Neural progenitor cell (in vitro differentiated cells): ENCODE results near the gene MAP4K5. TPM values are rescaled to one million over a fixed set of nuclear protein-coding genes. Genes with fewer than 3 reads are reported as not detected.

Source experiments
- DNase-seq: peaks from one replicate; pipeline ENCODE4 v3.0.0-alpha.2; 2016; ENCODE audit warnings: low spot score
- H2AFZ ChIP-seq: fragments of 200-600 bp; sonication (generic); replicated peaks from 2 replicates; pipeline ENCODE4 v1.6.1; 2016; ENCODE audit warnings: antibody characterized with exemption
- H3F3A ChIP-seq: fragments of 200-600 bp; sonication (generic); 2 replicates; pipeline ENCODE4 v1.6.1; 2016; ENCODE audit warnings: antibody characterized with exemption, low read depth
- H3K27ac ChIP-seq: fragments of 200-600 bp; sonication (generic); 2 replicates; pipeline ENCODE4 v1.5.1; 2016; ENCODE audit warnings: mild to moderate bottlenecking
- H3K27me3 ChIP-seq: fragments of 200-600 bp; sonication (generic); 2 replicates; pipeline ENCODE4 v1.6.1; 2016; ENCODE audit warnings: mild to moderate bottlenecking, moderate library complexity
- H3K36me3 ChIP-seq: fragments of 200-600 bp; sonication (generic); 2 replicates; pipeline ENCODE4 v1.5.1; 2016
- H3K4me1 ChIP-seq: fragments of 200-600 bp; sonication (generic); 2 replicates; pipeline ENCODE4 v1.6.1; 2016; ENCODE audit warnings: mixed run types
- H3K4me2 ChIP-seq: fragments of 200-600 bp; sonication (generic); 2 replicates; pipeline ENCODE4 v1.6.1; 2016
- H3K4me3 ChIP-seq: fragments of 200-600 bp; sonication (generic); 2 replicates; pipeline ENCODE4 v1.5.1; 2016
- H3K79me2 ChIP-seq: fragments of 200-600 bp; sonication (generic); 2 replicates; pipeline ENCODE4 v1.6.1; 2016; ENCODE audit warnings: low read depth
- H3K9ac ChIP-seq: fragments of 200-600 bp; sonication (generic); 2 replicates; pipeline ENCODE4 v1.6.1; 2016
- H3K9me3 ChIP-seq: fragments of 200-600 bp; sonication (generic); 2 replicates; pipeline ENCODE4 v1.5.1; 2016; ENCODE audit warnings: low read depth
- H4K20me1 ChIP-seq: fragments of 200-600 bp; sonication (generic); 2 replicates; pipeline ENCODE4 v1.6.1; 2016; ENCODE audit warnings: low read depth
- H3K27ac Mint-ChIP-seq: 3 replicates; pipeline ENCODE4 v1.8.0; 2021; ENCODE audit warnings: mixed read lengths
- H3K27me3 Mint-ChIP-seq: 2 replicates; pipeline ENCODE4 v1.8.0; 2022; ENCODE audit warnings: low read depth, mild to moderate bottlenecking, inconsistent platforms, moderate library complexity, mixed read lengths; ENCODE audit not compliant: insufficient read depth
- H3K36me3 Mint-ChIP-seq: 3 replicates; pipeline ENCODE4 v1.8.0; 2021; ENCODE audit warnings: mixed read lengths
- H3K4me1 Mint-ChIP-seq: 3 replicates; pipeline ENCODE4 v1.8.0; 2021; ENCODE audit warnings: mixed read lengths
- H3K4me3 Mint-ChIP-seq: 3 replicates; pipeline ENCODE4 v1.8.0; 2021; ENCODE audit warnings: mild to moderate bottlenecking, moderate library complexity, mixed read lengths
- H3K9me3 Mint-ChIP-seq: 3 replicates; pipeline ENCODE4 v1.8.0; 2020; ENCODE audit warnings: mixed read lengths
- EZH2 ChIP-seq: fragments of 200-600 bp; sonication (generic); IDR thresholded peaks from 2 replicates; pipeline ENCODE4 v1.6.1; 2017; ENCODE audit warnings: antibody characterized with exemption, mild to moderate bottlenecking, moderate library complexity
- EZH2phosphoT487 ChIP-seq: fragments of 200-600 bp; sonication (generic); IDR thresholded peaks from 2 replicates; pipeline ENCODE4 v1.6.1; 2017; ENCODE audit warnings: antibody characterized with exemption
- total RNA-seq: library from RNA; depleted of rRNA; stranded (reverse); fragments of >200 nt; gene quantifications from 2 replicates; pipeline ENCODE4 v1.2.3, GENCODE V29; 2015; ENCODE audit warnings: low replicate concordance
- TF ChIP-seq, protein P1 (sequence below): fragments of 200-600 bp; sonication (generic); IDR thresholded peaks from 2 replicates; pipeline ENCODE4 v1.5.1; 2017; ENCODE audit warnings: antibody characterized with exemption, mild to moderate bottlenecking

MAP4K5 gene
- total RNA-seq, 1 donor from 2014 or later, result 114 TPM

DNA sequence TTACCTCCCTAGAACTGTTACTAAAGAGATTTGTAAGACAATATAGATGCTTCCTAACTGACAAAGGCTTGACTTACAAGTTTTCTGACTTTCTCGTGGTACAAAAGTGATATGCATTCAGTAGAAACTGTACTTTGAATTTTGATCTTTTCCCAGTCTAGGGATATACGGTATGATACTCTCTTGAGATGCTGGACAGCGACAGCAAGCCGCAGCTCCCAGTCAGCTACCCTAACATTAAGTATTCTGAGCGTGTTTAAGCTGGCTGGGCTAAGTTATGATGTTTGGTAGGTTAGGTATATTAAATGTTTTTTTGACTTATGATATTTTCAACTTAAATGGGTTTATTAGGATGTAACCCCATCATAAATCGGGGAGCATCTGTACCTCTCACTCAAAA lies 80.5 kb downstream of the MAP4K5 start:
- TF ChIP-seq, protein P1, sequence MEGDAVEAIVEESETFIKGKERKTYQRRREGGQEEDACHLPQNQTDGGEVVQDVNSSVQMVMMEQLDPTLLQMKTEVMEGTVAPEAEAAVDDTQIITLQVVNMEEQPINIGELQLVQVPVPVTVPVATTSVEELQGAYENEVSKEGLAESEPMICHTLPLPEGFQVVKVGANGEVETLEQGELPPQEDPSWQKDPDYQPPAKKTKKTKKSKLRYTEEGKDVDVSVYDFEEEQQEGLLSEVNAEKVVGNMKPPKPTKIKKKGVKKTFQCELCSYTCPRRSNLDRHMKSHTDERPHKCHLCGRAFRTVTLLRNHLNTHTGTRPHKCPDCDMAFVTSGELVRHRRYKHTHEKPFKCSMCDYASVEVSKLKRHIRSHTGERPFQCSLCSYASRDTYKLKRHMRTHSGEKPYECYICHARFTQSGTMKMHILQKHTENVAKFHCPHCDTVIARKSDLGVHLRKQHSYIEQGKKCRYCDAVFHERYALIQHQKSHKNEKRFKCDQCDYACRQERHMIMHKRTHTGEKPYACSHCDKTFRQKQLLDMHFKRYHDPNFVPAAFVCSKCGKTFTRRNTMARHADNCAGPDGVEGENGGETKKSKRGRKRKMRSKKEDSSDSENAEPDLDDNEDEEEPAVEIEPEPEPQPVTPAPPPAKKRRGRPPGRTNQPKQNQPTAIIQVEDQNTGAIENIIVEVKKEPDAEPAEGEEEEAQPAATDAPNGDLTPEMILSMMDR, result no peak
- TF ChIP-seq EZH2phosphoT487 (no peak), EZH2 (no peak)
- no peak for DNase-seq
- Histone ChIP-seq H3K79me2 (no peaks in the 10 kb centered on the region), H3K4me1 (no peaks in the 10 kb centered on the region), H3K36me3 (peaks cover 66% of the 10 kb centered on the region), H3K27ac (no peak overlapping the region), H3K9ac (no peak overlapping the region), H3K27me3 (no peaks in the 10 kb centered on the region), H3F3A (no peaks in the 10 kb centered on the region), H4K20me1 (no peaks in the 10 kb centered on the region), H3K4me2 (no peak overlapping the region), H2AFZ (no peak overlapping the region), H3K9me3 (no peaks in the 10 kb centered on the region), H3K4me3 (no peak overlapping the region)
- Mint-ChIP-seq H3K4me3 (no peak overlapping the region), H3K27me3 (no peaks in the 10 kb centered on the region), H3K9me3 (no peaks in the 10 kb centered on the region), H3K27ac (no peak overlapping the region), H3K36me3 (peaks cover 51% of the 10 kb centered on the region), H3K4me1 (no peaks in the 10 kb centered on the region)

DNA sequence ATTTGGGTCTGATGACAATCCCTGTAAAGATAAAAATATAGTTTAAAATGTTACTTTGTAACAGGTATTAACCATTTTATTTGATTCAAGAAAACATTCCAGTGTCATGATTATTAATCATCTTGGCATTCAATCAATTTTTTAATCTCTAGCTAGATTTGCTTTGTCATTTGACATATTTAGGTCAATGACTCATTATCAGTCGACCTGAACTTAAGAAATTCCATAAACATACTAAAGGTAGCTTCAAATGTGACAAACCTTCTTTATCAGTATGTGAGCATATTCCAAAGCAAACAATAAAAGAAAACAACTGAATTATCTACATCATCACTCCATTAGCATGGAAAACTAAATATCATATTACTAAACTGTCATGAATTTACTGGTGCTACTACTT lies 84.9 kb downstream of the MAP4K5 start:
- no peaks in the 10 kb centered on the region for H3K27me3 Mint-ChIP-seq
- H3F3A ChIP-seq, result no peaks in the 10 kb centered on the region
- peaks cover 38% of the 10 kb centered on the region for H3K36me3 Mint-ChIP-seq
- H3K4me1 Mint-ChIP-seq, result no peaks in the 10 kb centered on the region
- no peaks in the 10 kb centered on the region for H3K9me3 ChIP-seq
- no peak for DNase-seq
- H3K4me3 Mint-ChIP-seq, result no peak overlapping the region
- no peak overlapping the region for H3K4me2 ChIP-seq
- H3K4me1 ChIP-seq, result no peaks in the 10 kb centered on the region
- no peak overlapping the region for H3K27ac ChIP-seq
- H3K27me3 ChIP-seq, result no peaks in the 10 kb centered on the region
- H2AFZ ChIP-seq, result no peak overlapping the region
- TF ChIP-seq, protein P1, result no peak
- no peak for TF ChIP-seq EZH2phosphoT487
- no peak for TF ChIP-seq EZH2
- H3K79me2 ChIP-seq, result no peaks in the 10 kb centered on the region
- H3K9me3 Mint-ChIP-seq, result no peaks in the 10 kb centered on the region
- H3K27ac Mint-ChIP-seq, result no peak overlapping the region
- no peak overlapping the region for H3K4me3 ChIP-seq
- peaks cover 52% of the 10 kb centered on the region for H3K36me3 ChIP-seq
- H3K9ac ChIP-seq, result no peak overlapping the region
- H4K20me1 ChIP-seq, result no peaks in the 10 kb centered on the region

DNA sequence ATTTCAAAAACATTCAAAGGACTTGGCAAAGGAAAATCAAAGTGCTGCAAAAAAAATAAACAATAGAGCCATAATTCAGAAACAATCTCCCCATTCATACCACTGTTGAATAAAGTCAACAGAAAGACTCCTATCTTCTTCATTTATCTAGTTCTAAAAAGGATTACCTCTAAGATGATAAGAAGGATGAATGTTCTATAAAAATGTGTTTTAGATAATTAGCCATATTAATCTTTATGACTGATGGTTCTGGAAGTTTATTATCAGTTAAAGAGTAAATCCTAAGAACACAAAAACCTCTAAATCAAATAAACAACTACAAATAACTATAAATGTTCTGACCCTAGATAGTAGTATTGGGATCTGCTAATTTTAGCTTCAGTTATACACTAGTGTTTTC lies 97.8 kb downstream of the MAP4K5 start:
- no peak overlapping the region for H3K9ac ChIP-seq
- H3K79me2 ChIP-seq, result no peaks in the 10 kb centered on the region
- peaks cover 45% of the 10 kb centered on the region for H3K36me3 ChIP-seq

More for the DNA sequence above, 97.8 kb downstream of the MAP4K5 start:
- TF ChIP-seq EZH2 (no peak), EZH2phosphoT487 (no peak)
- TF ChIP-seq, protein P1, result no peak
- Histone ChIP-seq H3K4me2 (no peak overlapping the region), H4K20me1 (no peaks in the 10 kb centered on the region), H3K4me1 (no peaks in the 10 kb centered on the region), H3F3A (no peaks in the 10 kb centered on the region), H3K9me3 (peaks cover 8% of the 10 kb centered on the region), H2AFZ (no peak overlapping the region), H3K27me3 (no peaks in the 10 kb centered on the region), H3K4me3 (no peak overlapping the region), H3K27ac (no peak overlapping the region)
- Mint-ChIP-seq H3K27me3 (no peaks in the 10 kb centered on the region), H3K9me3 (peaks cover 5% of the 10 kb centered on the region), H3K4me1 (no peaks in the 10 kb centered on the region), H3K36me3 (peaks cover 36% of the 10 kb centered on the region), H3K4me3 (no peak overlapping the region), H3K27ac (no peak overlapping the region)
- no peak for DNase-seq
